Adipocyte (in vitro differentiated cells): ENCODE results near the gene NKD2.
A peak's percentile ranks its signal among the peaks of the same experiment; 100 is the strongest.
"Not testable (repeated sequence)": the region's sequence is repeated elsewhere in the genome, so short reads cannot be mapped to it uniquely, and the experiment has no call there.

ENCODE experiments used
- DNase-seq: peaks from one replicate; pipeline ENCODE4 v3.0.0-alpha.2; 2015; ENCODE audit warnings: low read depth
- H3K27me3 ChIP-seq: replicated peaks from 2 replicates; pipeline ENCODE4 v1.7.0; 2013; ENCODE audit warnings: mild to moderate bottlenecking, low read length, moderate library complexity; ENCODE audit not compliant: control insufficient read depth, insufficient read depth
- H3K36me3 ChIP-seq: 2 replicates; pipeline ENCODE4 v1.7.0; 2013; ENCODE audit warnings: low read length, mild to moderate bottlenecking, moderate library complexity; ENCODE audit not compliant: control insufficient read depth, insufficient read depth, severe bottlenecking
- H3K4me1 ChIP-seq: 2 replicates; pipeline ENCODE4 v1.7.0; 2013; ENCODE audit warnings: mild to moderate bottlenecking, low read length, moderate library complexity; ENCODE audit not compliant: control insufficient read depth, insufficient read depth
- H3K4me3 ChIP-seq: 2 replicates; pipeline ENCODE4 v1.7.0; 2013; ENCODE audit warnings: mild to moderate bottlenecking, low read length, moderate library complexity
- H3K9ac ChIP-seq: 2 replicates; pipeline ENCODE4 v1.7.0; 2013; ENCODE audit warnings: mild to moderate bottlenecking, low read length, moderate library complexity
- H3K9me3 ChIP-seq: 2 replicates; pipeline ENCODE4 v1.7.0; 2013; ENCODE audit warnings: mild to moderate bottlenecking, low read length, moderate library complexity; ENCODE audit not compliant: control insufficient read depth

NKD2 gene

DNA sequence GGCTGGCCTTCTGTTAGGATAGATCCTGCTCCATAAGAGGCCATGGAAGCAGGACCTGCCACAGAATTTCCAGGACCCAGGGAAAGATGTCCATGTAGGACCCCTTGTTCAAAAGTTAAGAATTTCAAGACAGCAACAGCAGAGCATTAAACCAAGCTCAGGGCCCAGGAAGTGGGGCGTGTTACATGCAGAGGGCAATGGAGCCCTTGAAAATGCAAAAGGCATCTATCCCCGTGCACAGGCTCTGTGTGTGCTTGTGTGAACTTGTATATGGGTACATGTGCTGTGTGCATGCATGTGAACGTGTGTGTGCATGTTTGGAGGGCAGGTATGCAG is 14.4 kb upstream of the NKD2 start:
- Histone ChIP-seq H3K9ac (peak overlapping the region; percentile 43), H3K9me3 (no peaks in the 10 kb centered on the region), H3K36me3 (no peaks in the 10 kb centered on the region), H3K4me3 (no peak overlapping the region), H3K27me3 (no peaks in the 10 kb centered on the region), H3K4me1 (peaks cover 48% of the 10 kb centered on the region)
- DNase-seq, result no peak

DNA sequence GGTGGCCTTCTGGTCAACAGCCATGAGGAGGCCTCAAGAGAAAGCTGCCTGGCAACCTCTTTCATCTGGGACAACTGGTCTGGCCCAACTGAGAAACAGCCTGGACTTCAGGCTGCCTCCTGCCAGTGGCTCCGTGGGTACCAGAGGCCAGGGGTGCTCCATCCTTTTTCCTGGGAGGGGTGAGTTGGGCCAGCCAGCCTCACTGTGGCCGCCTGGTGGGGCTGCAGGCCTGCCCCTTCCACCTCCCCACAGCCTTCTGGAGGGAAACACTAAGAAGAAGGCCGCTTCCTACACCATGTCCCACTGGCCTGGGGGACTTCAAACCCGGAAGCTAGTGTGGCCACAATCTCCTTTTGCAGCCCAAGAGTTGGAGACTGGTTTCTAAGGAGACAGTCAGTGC is 13.8 kb upstream of the NKD2 start:
- Histone ChIP-seq H3K36me3 (no peaks in the 10 kb centered on the region), H3K4me1 (peaks cover 45% of the 10 kb centered on the region), H3K27me3 (no peaks in the 10 kb centered on the region), H3K9ac (no peak overlapping the region), H3K4me3 (no peak overlapping the region), H3K9me3 (no peaks in the 10 kb centered on the region)
- no peak for DNase-seq

DNA sequence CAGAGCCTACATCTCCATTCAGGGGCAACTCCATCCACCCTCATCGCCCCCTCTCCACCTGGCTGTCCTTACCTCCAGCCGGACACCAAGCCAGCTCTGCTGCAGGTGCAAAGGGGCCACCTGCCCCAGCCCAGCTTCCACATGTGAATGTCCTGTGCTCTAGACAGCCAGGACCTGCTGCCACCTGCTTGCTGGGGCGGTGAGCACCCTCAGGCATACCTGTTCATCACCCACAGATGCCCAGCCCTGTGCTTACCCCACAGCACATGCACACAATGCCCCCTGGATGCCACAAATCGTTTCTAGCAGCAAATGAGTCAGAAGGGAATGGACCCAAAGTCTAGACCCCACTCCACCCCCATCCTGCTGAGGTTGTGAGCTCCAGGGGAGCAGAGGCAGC is 13.3 kb upstream of the NKD2 start:
- peaks cover 40% of the 10 kb centered on the region for H3K4me1 ChIP-seq
- no peak for DNase-seq
- H3K4me3 ChIP-seq, result no peak overlapping the region
- H3K9ac ChIP-seq, result no peak overlapping the region
- no peaks in the 10 kb centered on the region for H3K36me3 ChIP-seq
- no peaks in the 10 kb centered on the region for H3K27me3 ChIP-seq
- H3K9me3 ChIP-seq, result no peaks in the 10 kb centered on the region

GRCh38 chr5:997001-997474 is 11.6 kb upstream of the NKD2 start:
- Histone ChIP-seq H3K4me3 (no peak overlapping the region), H3K9me3 (no peaks in the 10 kb centered on the region), H3K27me3 (peaks cover 4% of the 10 kb centered on the region), H3K4me1 (peaks cover 26% of the 10 kb centered on the region), H3K9ac (no peak overlapping the region), H3K36me3 (no peaks in the 10 kb centered on the region)
- DNase-seq, result no peak

GRCh38 chr5:997711-998110 is 10.9 kb upstream of the NKD2 start:
- no peak overlapping the region for H3K9ac ChIP-seq
- H3K27me3 ChIP-seq, result peaks cover 4% of the 10 kb centered on the region
- no peak for DNase-seq
- H3K36me3 ChIP-seq, result no peaks in the 10 kb centered on the region
- no peaks in the 10 kb centered on the region for H3K9me3 ChIP-seq
- H3K4me1 ChIP-seq, result peaks cover 19% of the 10 kb centered on the region
- no peak overlapping the region for H3K4me3 ChIP-seq

DNA sequence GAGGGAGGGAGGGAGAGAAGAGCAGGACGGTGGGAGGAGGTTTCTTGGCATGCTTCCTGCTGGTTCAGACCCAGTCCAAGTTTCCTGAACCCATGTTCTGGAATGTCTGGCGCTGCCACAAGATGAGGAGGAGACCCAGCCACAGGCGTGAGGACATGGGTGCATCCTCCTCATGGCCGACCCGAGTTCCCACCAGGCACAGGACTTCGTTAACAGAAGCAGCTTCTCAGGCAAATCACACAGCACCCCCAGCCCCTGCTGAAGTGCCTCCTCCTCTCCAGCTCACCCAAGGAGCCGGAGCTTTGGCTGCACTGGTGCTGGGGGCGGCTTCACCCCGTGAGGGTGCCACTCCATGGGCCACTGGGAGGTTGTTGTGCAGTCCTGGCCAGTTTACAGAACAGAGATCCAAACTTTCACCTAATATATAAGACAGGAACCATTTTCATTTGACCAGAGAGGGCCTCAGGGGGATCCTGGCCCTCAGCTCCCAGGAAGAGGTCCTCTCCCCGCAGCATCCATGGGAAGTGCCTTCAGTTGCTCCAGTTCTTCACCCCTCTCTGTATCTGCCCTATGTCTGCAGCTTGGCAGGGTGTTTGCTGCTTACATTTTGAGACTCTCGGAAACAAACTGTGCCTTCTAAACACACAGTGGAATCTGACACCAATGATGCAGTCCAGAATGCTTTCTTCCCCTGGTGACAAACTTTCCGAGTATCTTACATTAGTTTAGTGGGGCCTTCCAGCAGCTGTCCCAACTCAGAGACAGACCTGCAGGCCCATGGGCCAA is 10.2 kb upstream of the NKD2 start:
- Histone ChIP-seq H3K4me3 (no peak overlapping the region), H3K9me3 (no peaks in the 10 kb centered on the region), H3K4me1 (peaks cover 13% of the 10 kb centered on the region), H3K9ac (no peak overlapping the region), H3K27me3 (peaks cover 4% of the 10 kb centered on the region), H3K36me3 (no peaks in the 10 kb centered on the region)
- no peak for DNase-seq

DNA sequence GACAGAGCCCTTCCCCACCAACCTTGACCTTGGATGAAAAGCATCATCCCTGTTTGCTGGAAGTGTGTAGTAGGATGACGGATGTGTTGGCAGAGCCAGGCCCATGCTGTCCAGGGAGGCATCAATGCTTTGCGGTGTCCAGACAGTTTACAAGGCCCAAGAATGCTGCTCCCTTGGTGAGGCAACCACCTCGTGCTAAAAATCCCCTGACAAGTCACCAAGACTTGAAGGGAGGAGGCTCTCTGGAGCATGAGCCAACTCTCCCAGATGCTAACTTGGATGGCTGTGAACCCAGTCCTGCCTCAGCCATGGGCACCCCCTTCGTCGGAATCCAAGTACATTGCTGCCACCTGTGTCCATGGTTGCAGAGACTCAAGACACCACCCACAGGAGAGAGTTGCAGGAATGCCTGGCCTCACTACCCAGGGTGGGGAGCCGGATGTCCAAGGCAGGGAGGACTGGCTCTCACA is 9.5 kb upstream of the NKD2 start:
- no peaks in the 10 kb centered on the region for H3K9me3 ChIP-seq
- no peak overlapping the region for H3K4me3 ChIP-seq
- no peak for DNase-seq
- H3K4me1 ChIP-seq, result peaks cover 10% of the 10 kb centered on the region
- H3K27me3 ChIP-seq, result peaks cover 4% of the 10 kb centered on the region
- no peaks in the 10 kb centered on the region for H3K36me3 ChIP-seq
- no peak overlapping the region for H3K9ac ChIP-seq

- Histone ChIP-seq H3K27me3 (peaks cover 4% of the 10 kb centered on the region), H3K4me1 (peaks cover 14% of the 10 kb centered on the region), H3K4me3 (no peak overlapping the region), H3K36me3 (no peaks in the 10 kb centered on the region), H3K9ac (no peak overlapping the region), H3K9me3 (no peaks in the 10 kb centered on the region)
- DNase-seq, result no peak
Observed at GRCh38 chr5:999724-1000123, 8.9 kb upstream of the NKD2 start.

DNA sequence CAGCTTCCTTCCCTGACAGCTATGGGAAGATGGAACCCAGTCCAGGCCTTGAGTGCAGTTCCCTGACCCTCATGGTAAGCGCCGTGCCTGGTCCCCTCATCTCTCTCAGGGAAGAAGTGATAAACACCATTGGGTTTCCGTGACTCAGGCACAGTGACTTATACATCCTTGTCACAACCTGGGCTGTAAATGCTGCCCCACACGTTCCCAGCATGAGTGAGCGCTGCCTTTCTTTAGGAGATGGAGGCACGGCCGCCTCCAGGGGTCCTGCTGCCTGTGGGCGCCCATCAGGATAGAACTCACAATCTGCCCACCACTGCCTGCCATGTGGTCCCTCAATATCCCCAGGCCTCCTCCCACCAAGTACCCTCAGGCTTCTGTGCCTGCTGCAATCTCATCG is 8.3 kb upstream of the NKD2 start:
- no peaks in the 10 kb centered on the region for H3K36me3 ChIP-seq
- no peak overlapping the region for H3K4me3 ChIP-seq
- peaks cover 14% of the 10 kb centered on the region for H3K4me1 ChIP-seq
- DNase-seq, result no peak
- H3K9ac ChIP-seq, result no peak overlapping the region
- H3K27me3 ChIP-seq, result peaks cover 5% of the 10 kb centered on the region
- H3K9me3 ChIP-seq, result no peaks in the 10 kb centered on the region

GRCh38 chr5:1000831-1001230 is 7.8 kb upstream of the NKD2 start:
- H3K27me3 ChIP-seq, H3K36me3 ChIP-seq, H3K9me3 ChIP-seq, H3K4me3 ChIP-seq, H3K9ac ChIP-seq, DNase-seq: not testable (repeated sequence)
- peaks cover 17% of the 10 kb centered on the region for H3K4me1 ChIP-seq

DNA sequence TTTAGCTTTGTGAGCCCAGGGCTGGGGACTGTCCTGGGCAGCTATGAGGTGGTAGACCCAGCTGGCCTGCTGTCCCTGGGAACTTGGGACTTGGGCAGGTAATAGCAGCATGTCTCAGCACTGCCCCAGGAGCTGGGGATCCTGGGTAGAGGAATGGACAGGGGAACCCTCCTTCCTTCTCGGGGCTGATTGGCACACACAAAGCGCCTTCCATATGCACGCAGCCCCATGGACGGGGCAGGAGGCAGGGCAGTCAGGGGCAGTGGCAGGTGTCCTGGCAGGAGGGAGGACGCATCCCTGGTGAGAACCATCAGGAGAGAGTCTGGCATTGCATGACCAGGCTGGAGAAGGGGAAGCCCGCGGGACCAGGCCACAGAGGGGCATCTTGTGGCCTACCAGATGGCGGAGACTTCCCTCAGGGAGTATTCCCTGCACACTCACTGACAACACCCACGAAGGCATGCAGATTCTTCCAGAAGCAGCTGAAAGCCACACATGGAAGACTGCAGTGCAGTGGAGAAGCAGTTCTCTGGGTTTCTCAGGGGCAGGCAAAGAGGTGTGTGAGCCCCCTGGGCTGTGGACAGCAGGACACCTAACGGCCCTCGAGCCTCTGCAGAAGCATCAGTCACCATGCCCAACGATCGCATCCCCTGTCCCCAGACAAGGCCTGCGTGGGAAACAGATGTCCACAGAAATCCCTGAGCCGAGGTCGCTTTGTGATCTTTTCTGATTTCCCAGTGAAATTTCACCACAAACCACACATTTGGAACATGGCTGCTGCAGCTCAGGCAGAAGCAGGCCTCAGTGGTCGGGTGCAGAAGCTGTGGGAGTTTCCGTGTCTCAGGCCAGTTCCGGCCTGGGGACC is 7.0 kb upstream of the NKD2 start:
- H3K4me3 ChIP-seq, result no peak overlapping the region
- H3K36me3 ChIP-seq, result no peaks in the 10 kb centered on the region
- H3K9ac ChIP-seq, result no peak overlapping the region
- peaks cover 17% of the 10 kb centered on the region for H3K4me1 ChIP-seq
- no peaks in the 10 kb centered on the region for H3K9me3 ChIP-seq
- H3K27me3 ChIP-seq, result peaks cover 17% of the 10 kb centered on the region
- no peak for DNase-seq
